ENCODE results near the gene UBE2E3.
A peak's percentile ranks its signal among the peaks of the same experiment; 100 is the strongest.
"Not testable (repeated sequence)": the region's sequence is repeated elsewhere in the genome, so short reads cannot be mapped to it uniquely, and the experiment has no call there.

Gene UBE2E3

DNA sequence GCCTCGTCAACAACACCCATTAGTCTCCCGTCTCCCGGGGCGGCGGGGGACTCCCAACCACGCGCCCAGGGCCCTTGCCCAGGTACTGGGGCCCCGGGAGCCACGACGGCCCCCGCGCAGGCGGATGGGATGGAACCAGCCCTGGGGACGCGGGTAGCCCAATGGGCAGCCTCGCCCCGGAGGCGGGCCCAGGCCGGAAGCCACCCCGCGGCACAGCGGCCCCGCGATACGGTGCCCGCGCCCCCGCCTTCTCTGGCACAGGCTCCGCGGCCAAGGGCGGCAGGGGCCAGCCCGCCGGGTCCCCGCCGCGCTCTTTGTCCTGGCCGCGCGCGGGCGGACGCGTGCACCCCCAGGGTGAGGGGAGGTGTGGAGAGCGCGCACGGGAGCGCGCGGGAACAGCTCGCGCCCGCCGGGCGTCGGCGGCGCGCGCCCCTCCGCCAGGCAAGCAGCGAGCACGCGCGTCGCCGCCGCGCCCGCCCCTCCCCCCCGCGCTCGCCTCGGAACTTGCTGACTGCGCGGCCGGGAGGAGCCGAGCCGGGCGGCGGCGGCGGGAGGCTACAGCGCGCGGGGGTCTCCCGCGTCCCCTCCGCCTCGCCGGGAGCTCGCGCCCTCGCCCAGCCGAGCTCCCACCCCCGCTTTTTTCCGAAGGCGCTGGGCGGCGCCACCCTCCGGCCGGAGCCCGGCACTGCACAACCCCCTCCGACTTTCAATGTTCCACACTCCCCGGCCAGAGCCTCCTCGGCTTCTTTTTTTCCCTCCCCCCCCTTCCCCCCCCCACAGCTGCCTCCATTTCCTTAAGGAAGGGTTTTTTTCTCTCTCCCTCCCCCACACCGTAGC lies at the start of gene UBE2E3:
Gene UBE2E3 (plus strand): TSS at position 500 of the 837 bp plus-strand sequence. CDS start 1,438 bp downstream, outside the sequence.
- DNase-seq, result peak; percentile 34 to 93 (median 86)

- DNase-seq, result no peak
Measured at GRCh38 chr2:180931841-180932240, 48.6 kb upstream of the UBE2E3 start.

GRCh38 chr2:180933332-180933731 lies 47.1 kb upstream of the UBE2E3 start:
- DNase-seq, result no peak

DNA sequence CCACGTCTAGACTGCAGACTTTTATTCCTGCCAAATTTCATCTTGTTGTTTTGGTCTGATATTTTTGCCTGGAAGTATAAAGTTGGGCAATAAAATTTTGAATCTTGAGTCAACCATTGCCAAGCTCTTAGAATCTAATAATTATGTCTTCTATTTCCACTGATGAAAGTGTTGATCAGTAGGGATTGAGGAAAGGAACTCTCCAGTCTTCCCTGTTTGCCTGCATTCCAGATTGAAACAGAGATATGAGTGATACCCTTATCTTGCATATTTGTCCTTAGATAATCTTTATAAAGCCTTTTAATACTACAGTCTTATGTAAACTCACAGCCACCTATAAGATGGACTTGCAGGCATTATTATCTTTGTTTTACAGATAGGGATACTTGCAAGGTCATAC lies 45.5 kb upstream of the UBE2E3 start:
- DNase-seq, result no peak

GRCh38 chr2:180937480-180937879 lies 42.9 kb upstream of the UBE2E3 start:
- DNase-seq, result not testable (repeated sequence)

DNA sequence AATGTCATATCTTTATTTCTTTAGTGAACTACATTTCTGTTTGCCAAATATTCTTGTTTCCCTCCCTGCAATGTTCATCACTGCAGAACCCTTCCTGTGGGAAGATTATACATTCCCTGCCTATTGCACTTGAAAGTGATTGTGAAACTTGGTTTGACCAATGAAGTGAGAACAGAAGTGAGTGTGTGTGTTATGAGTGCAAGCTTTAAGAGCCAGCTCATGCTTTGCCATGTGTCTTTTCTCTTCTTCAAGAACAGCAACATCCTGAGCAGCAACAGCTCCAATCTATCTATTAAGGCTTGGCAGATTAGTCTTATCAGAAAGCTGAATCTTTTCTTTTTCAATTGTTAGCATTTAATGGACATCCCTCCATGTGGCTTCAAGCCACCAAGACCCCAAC lies 42.0 kb upstream of the UBE2E3 start:
- DNase-seq, result no peak

DNA sequence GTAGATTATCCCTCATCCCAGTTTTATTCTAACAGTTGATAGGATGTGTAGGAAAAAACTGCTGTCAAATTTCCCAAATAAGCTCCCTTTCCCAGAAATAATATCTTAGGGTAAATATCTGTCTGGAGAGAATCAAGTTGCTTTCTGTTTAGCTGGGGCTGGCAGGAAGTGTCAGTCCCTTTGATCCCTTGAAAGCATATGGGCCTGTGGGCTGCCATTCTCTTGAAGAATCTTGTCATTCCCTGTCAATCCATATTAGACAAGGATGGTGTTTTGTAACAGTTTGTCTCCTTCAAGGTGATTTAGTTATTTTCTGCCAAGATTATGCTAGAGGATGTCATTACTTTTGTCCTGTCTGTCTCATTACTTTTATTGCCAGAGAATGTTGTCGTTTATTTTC lies 37.1 kb upstream of the UBE2E3 start:
- DNase-seq, result no peak

GRCh38 chr2:180944372-180944771 lies 36.0 kb upstream of the UBE2E3 start:
- no peak for DNase-seq

- no peak for DNase-seq
Measured at GRCh38 chr2:180947208-180947689, 33.2 kb upstream of the UBE2E3 start.

DNA sequence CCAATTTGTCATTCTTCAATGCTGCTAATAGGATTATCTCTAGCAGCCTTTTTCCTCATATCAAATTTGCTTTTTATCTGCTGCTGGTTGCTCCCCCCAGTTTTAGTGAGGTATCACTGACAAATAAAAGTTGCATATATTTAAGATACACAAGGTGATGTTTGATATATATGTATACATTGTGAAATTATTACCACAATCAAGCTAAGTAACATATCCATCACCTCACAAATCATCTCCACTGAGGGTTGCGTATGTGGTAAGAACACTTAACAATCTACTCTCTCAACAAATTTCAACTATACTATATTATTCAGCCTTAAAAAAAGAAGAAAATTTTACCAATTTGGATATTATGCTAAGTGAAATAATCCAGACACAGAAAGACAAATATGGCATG lies 30.5 kb upstream of the UBE2E3 start:
- DNase-seq, result no peak

GRCh38 chr2:180952082-180952481 lies 28.3 kb upstream of the UBE2E3 start:
- no peak for DNase-seq

DNA sequence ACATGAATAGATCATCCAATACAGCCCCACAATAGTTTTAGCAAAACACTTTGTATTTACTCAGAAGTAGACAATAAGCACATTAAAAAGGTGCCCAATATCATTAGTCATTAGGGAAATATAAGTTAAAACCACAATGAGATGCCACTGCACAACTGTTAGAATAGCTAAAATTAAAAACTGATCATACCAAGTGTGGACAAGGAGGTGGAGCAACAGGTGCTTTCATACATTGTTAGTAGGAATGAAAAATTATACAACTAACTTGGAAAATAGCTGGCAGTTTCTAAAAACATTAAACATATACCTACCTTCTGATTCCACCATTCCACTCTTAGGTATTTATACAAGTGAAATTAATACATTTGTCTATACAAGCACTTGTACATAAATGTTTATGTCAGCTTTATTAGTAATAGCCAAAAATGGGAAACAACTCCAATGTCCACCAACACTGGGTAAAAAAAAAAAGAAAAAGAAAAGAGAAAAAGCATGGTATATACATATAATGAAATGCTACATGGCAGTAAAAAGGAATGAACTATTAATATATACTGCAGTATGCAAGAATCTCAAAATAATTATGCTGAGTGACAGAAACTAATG lies 27.6 kb upstream of the UBE2E3 start:
- no peak for DNase-seq

- DNase-seq, result no peak
Measured at GRCh38 chr2:180953550-180953949, 26.9 kb upstream of the UBE2E3 start.

- DNase-seq, result no peak
Measured at GRCh38 chr2:180955101-180955500, 25.3 kb upstream of the UBE2E3 start.

- DNase-seq, result no peak
Measured at GRCh38 chr2:180959787-180960186, 20.6 kb upstream of the UBE2E3 start.

DNA sequence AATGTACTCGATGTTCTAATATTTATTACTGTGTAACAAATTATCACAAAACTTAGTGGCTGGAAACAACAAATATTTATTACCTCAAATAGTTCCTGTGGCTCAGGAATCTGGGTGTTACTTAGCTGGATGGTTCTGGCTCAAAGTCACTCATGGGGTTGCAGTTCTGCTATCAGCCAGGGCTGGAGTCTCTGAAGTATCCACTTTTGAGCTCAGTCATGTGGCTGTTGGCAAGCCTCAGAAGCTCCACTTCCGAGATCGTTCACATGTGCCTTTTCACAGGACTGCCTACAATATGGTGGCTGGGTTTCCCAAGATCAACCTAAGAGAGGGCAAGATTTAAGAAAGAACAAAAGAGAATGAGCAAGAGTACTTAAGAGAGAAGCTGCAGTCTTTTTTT lies 19.4 kb upstream of the UBE2E3 start:
- no peak for DNase-seq

DNA sequence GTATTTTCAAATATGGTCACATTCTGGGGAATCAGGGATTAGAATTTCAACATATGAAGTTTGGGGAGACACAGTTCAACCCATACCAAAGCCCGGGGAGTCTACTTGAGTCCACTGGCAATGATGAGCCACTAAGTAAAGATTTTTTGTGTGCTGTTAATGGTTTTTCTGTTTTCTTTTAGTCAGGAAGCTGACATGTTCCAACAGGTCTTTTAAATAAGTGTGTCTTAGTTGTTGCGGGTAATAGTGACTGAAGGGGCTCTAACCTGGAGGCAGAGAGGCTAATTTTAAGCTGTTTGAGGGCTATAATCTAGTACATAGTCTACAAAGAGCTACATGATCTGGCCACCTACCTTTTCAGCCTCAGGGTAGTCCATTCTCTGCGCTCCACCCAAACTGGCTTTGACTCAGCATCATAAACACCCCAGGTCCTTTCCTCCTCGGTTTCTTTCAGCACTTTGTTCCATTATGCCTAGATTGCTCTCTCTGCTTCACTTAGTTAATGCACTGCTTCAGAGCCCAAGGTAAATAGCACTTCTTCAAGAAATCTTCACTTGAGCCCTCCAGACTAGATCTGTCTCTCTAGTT lies 17.6 kb upstream of the UBE2E3 start:
- DNase-seq, result no peak

- no peak for DNase-seq
Measured at GRCh38 chr2:180966378-180966777, 14.0 kb upstream of the UBE2E3 start.

GRCh38 chr2:180969124-180969523 lies 11.3 kb upstream of the UBE2E3 start:
- no peak for DNase-seq

DNA sequence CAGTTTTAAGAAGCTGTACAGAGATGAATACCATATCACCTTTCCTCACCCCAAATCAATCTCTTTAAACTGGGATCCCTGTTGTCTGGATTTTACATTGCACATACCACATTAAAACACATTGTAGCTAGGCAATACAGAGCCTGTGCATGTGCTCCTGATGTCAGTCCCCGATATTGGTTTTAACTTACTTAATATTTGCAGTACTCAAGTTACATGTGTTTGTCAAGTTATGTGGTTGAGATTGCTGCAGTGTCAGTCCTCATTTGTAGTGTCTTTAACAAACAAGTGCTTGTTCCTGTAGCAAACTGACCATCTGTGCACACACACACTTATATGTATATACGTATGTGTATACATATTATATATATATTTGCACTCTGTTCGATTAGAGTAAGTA lies 10.4 kb upstream of the UBE2E3 start:
- no peak for DNase-seq

- DNase-seq, result no peak
Measured at GRCh38 chr2:180971811-180972210, 8.6 kb upstream of the UBE2E3 start.

DNA sequence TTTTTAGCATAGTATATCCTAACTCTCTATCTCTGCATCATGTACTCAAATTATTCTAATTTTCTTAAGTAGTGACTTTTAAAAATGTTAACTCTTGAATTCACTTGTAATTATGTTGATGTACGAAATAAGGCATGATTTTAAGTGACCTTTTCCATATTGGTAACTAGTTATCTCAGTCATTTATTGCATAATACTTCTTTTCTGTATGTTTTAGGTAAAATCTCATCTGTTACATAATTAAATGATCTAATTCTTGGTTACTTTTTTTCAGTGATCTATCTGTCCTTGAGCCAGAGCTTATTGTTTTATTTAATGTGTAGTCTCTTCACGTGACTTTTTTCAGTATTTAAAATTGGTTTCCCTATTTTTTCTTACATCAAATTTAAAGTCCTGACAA lies 4.8 kb upstream of the UBE2E3 start:
- no peak for DNase-seq

GRCh38 chr2:180978903-180979748 lies 1.3 kb upstream of the UBE2E3 start:
- peak in 3 of 14 donors; percentile 4 to 34 (median 33) for DNase-seq

Data from C1 segment of cervical spinal cord (tissue), 14 donors.